ENCODE results near the gene OXT.
"Not testable (repeated sequence)": the region's sequence is repeated elsewhere in the genome, so short reads cannot be mapped to it uniquely, and the experiment has no call there.

OXT gene

GRCh38 chr20:3071610-3072529 lies at the start of gene OXT:
TSS of gene OXT (plus strand) at chr20:3071620. CDS start at chr20:3071656, 36 bp downstream.
- peak; percentile 38 to 47 for DNase-seq (ENCODE audit: low read depth in 2 of 2)

GRCh38 chr20:3021777-3022176 lies 49.6 kb upstream of the OXT start:
- no peak for DNase-seq (ENCODE audit: low read depth in 2 of 2)

- not testable (repeated sequence) for DNase-seq (ENCODE audit: low read depth in 2 of 2)
These were observed 48.6 kb upstream of the OXT start for GRCh38 chr20:3022559-3023490.

GRCh38 chr20:3027987-3028386 lies 43.4 kb upstream of the OXT start:
- DNase-seq (ENCODE audit: low read depth in 2 of 2): no peak

GRCh38 chr20:3031524-3032147 lies 39.8 kb upstream of the OXT start:
- no peak for DNase-seq (ENCODE audit: low read depth in 2 of 2)

- DNase-seq (ENCODE audit: low read depth in 2 of 2): no peak
These were observed 38.8 kb upstream of the OXT start for GRCh38 chr20:3032624-3033023.

- DNase-seq (ENCODE audit: low read depth in 2 of 2): no peak
These were observed 33.8 kb upstream of the OXT start for GRCh38 chr20:3037654-3038053.

GRCh38 chr20:3038454-3038853 lies 33.0 kb upstream of the OXT start:
- DNase-seq (ENCODE audit: low read depth in 2 of 2): no peak

GRCh38 chr20:3039426-3039825 lies 32.0 kb upstream of the OXT start:
- DNase-seq (ENCODE audit: low read depth in 2 of 2): no peak

GRCh38 chr20:3040086-3040485 lies 31.3 kb upstream of the OXT start:
- DNase-seq (ENCODE audit: low read depth in 2 of 2): no peak

GRCh38 chr20:3041854-3042409 lies 29.5 kb upstream of the OXT start:
- no peak for DNase-seq (ENCODE audit: low read depth in 2 of 2)

- no peak for DNase-seq (ENCODE audit: low read depth in 2 of 2)
These were observed 28.8 kb upstream of the OXT start for GRCh38 chr20:3042625-3043024.

- DNase-seq (ENCODE audit: low read depth in 2 of 2): no peak
These were observed 28.1 kb upstream of the OXT start, which contains the start of gene GNRH2 for GRCh38 chr20:3043322-3043721. TSS of gene GNRH2 (plus strand) at chr20:3043622. CDS start at chr20:3044415, 793 bp downstream.

GRCh38 chr20:3044336-3044965 lies 27.0 kb upstream of the OXT start:
- no peak for DNase-seq (ENCODE audit: low read depth in 2 of 2)

GRCh38 chr20:3045042-3045815 lies 26.2 kb upstream of the OXT start:
- DNase-seq (ENCODE audit: low read depth in 2 of 2): no peak

- peak; percentile 51 to 63 for DNase-seq (ENCODE audit: low read depth in 2 of 2)
These were observed 25.4 kb upstream of the OXT start, which contains the start of gene MRPS26 for GRCh38 chr20:3045816-3046676. TSS of gene MRPS26 (plus strand) at chr20:3046052. CDS start at chr20:3046069, 17 bp downstream.

GRCh38 chr20:3046677-3047462 lies 24.6 kb upstream of the OXT start:
- no peak for DNase-seq (ENCODE audit: low read depth in 2 of 2)

Data from stimulated activated CD8-positive, alpha-beta memory T cell treated with anti-CD3 and anti-CD28 coated beads, Interleukin-7, amount 100 ng/mL, for 1 hour (primary cell).